ENCODE data around the gene BAZ1B.
A peak's percentile ranks its signal among the peaks of the same experiment; 100 is the strongest.
"Not testable (repeated sequence)": the region's sequence is repeated elsewhere in the genome, so short reads cannot be mapped to it uniquely, and the experiment has no call there.

BAZ1B gene

GRCh38 chr7:73522105-73522872, at the start of gene BAZ1B:
BAZ1B (minus strand) TSS chr7:73522293; CDS start chr7:73521933, 360 bp downstream.
- DNase-seq, result peak; percentile 94 to 98

GRCh38 chr7:73570977-73571376, 48.9 kb upstream of the BAZ1B start:
- no peak for DNase-seq

GRCh38 chr7:73570521-73570920, 48.4 kb upstream of the BAZ1B start:
- no peak for DNase-seq

- DNase-seq, result no peak
Measured at GRCh38 chr7:73569042-73569608, 47.0 kb upstream of the BAZ1B start.

GRCh38 chr7:73567846-73568685, 46.0 kb upstream of the BAZ1B start:
- DNase-seq, result no peak

GRCh38 chr7:73567140-73567539, 45.0 kb upstream of the BAZ1B start:
- no peak for DNase-seq

GRCh38 chr7:73566431-73566830, 44.3 kb upstream of the BAZ1B start:
- not testable (repeated sequence) for DNase-seq

- DNase-seq, result no peak
Measured at GRCh38 chr7:73565675-73566340, 43.7 kb upstream of the BAZ1B start.

GRCh38 chr7:73560109-73560835, 38.2 kb upstream of the BAZ1B start:
- DNase-seq, result peak in 1 of 2 experiments; percentile 8

- peak in 1 of 2 experiments; percentile 63 for DNase-seq
Measured at GRCh38 chr7:73557397-73558257, 35.5 kb upstream of the BAZ1B start, which contains the start of gene BCL7B. BCL7B (minus strand) TSS chr7:73557690; CDS start chr7:73557578, 112 bp downstream.

GRCh38 chr7:73557108-73557396, 35.0 kb upstream of the BAZ1B start:
- peak; percentile 76 to 92 for DNase-seq

- DNase-seq, result no peak
Measured at GRCh38 chr7:73556208-73557107, 34.4 kb upstream of the BAZ1B start.

- no peak for DNase-seq
Measured at GRCh38 chr7:73555411-73555982, 33.4 kb upstream of the BAZ1B start.

- not testable (repeated sequence) for DNase-seq
Measured at GRCh38 chr7:73550093-73550492, 28.0 kb upstream of the BAZ1B start.

- no peak for DNase-seq
Measured at GRCh38 chr7:73549176-73549575, 27.1 kb upstream of the BAZ1B start.

- no peak for DNase-seq
Measured at GRCh38 chr7:73547841-73548240, 25.7 kb upstream of the BAZ1B start.

- DNase-seq, result no peak
Measured at GRCh38 chr7:73544678-73545077, 22.6 kb upstream of the BAZ1B start.

- DNase-seq, result peak in 1 of 2 experiments; percentile 32
Measured at GRCh38 chr7:73541722-73542121, 19.6 kb upstream of the BAZ1B start.

- DNase-seq, result no peak
Measured at GRCh38 chr7:73539709-73540108, 17.6 kb upstream of the BAZ1B start.

GRCh38 chr7:73538510-73538909, 16.4 kb upstream of the BAZ1B start:
- not testable (repeated sequence) for DNase-seq

All from NCI-H524 (cell line).